ENCODE data around the gene DPM3.
"Not testable (repeated sequence)": the region's sequence is repeated elsewhere in the genome, so short reads cannot be mapped to it uniquely, and the experiment has no call there.

Gene DPM3

GRCh38 chr1:155172732-155173477 lies 32.6 kb upstream of the DPM3 start, which contains the start of gene KRTCAP2:
TSS of gene KRTCAP2 (minus strand) at chr1:155173304. CDS start at chr1:155173224, 80 bp downstream.
- Histone ChIP-seq H3K36me3 (ENCODE audit: control insufficient read depth, insufficient read depth, low read length) (no peaks in the 10 kb centered on the region), H3K9me3 (ENCODE audit: control insufficient read depth, low read length) (no peaks in the 10 kb centered on the region), H3K27me3 (ENCODE audit: control insufficient read depth, insufficient read depth, low read length) (peaks cover 4% of the 10 kb centered on the region), H3K9ac (ENCODE audit: low read length) (peak within 1 kb of the TSS; percentile 97), H3K4me1 (ENCODE audit: control insufficient read depth, insufficient read depth, low read length) (peaks cover 53% of the 10 kb centered on the region), H3K4me3 (ENCODE audit: low read length) (peak within 1 kb of the TSS; percentile 93)

GRCh38 chr1:155171836-155172731 lies 31.8 kb upstream of the DPM3 start:
- no peaks in the 10 kb centered on the region for H3K9me3 ChIP-seq (ENCODE audit: control insufficient read depth, low read length)
- peak overlapping the region; percentile 93 for H3K4me3 ChIP-seq (ENCODE audit: low read length)
- H3K4me1 ChIP-seq (ENCODE audit: control insufficient read depth, insufficient read depth, low read length): peaks cover 50% of the 10 kb centered on the region
- peaks cover 4% of the 10 kb centered on the region for H3K27me3 ChIP-seq (ENCODE audit: control insufficient read depth, insufficient read depth, low read length)
- H3K9ac ChIP-seq (ENCODE audit: low read length): peak overlapping the region; percentile 97
- no peaks in the 10 kb centered on the region for H3K36me3 ChIP-seq (ENCODE audit: control insufficient read depth, insufficient read depth, low read length)

- peaks cover 4% of the 10 kb centered on the region for H3K27me3 ChIP-seq (ENCODE audit: control insufficient read depth, insufficient read depth, low read length)
- H3K9ac ChIP-seq (ENCODE audit: low read length): no peak overlapping the region
- H3K4me1 ChIP-seq (ENCODE audit: control insufficient read depth, insufficient read depth, low read length): peaks cover 41% of the 10 kb centered on the region
- no peak overlapping the region for H3K4me3 ChIP-seq (ENCODE audit: low read length)
- H3K9me3 ChIP-seq (ENCODE audit: control insufficient read depth, low read length): no peaks in the 10 kb centered on the region
- no peaks in the 10 kb centered on the region for H3K36me3 ChIP-seq (ENCODE audit: control insufficient read depth, insufficient read depth, low read length)
These were observed 30.5 kb upstream of the DPM3 start for GRCh38 chr1:155170806-155171205.

- peaks cover 4% of the 10 kb centered on the region for H3K27me3 ChIP-seq (ENCODE audit: control insufficient read depth, insufficient read depth, low read length)
- H3K4me3 ChIP-seq (ENCODE audit: low read length): no peak overlapping the region
- H3K4me1 ChIP-seq (ENCODE audit: control insufficient read depth, insufficient read depth, low read length): peaks cover 35% of the 10 kb centered on the region
- H3K9me3 ChIP-seq (ENCODE audit: control insufficient read depth, low read length): no peaks in the 10 kb centered on the region
- no peaks in the 10 kb centered on the region for H3K36me3 ChIP-seq (ENCODE audit: control insufficient read depth, insufficient read depth, low read length)
- no peak overlapping the region for H3K9ac ChIP-seq (ENCODE audit: low read length)
These were observed 29.9 kb upstream of the DPM3 start for GRCh38 chr1:155170101-155170785.

- Histone ChIP-seq H3K27me3 (ENCODE audit: control insufficient read depth, insufficient read depth, low read length) (no peaks in the 10 kb centered on the region), H3K9me3 (ENCODE audit: control insufficient read depth, low read length) (no peaks in the 10 kb centered on the region), H3K36me3 (ENCODE audit: control insufficient read depth, insufficient read depth, low read length) (no peaks in the 10 kb centered on the region), H3K9ac (ENCODE audit: low read length) (no peak overlapping the region), H3K4me1 (ENCODE audit: control insufficient read depth, insufficient read depth, low read length) (peaks cover 28% of the 10 kb centered on the region), H3K4me3 (ENCODE audit: low read length) (no peak overlapping the region)
These were observed 29.2 kb upstream of the DPM3 start for GRCh38 chr1:155169541-155169940.

- peaks cover 19% of the 10 kb centered on the region for H3K4me1 ChIP-seq (ENCODE audit: control insufficient read depth, insufficient read depth, low read length)
- H3K27me3 ChIP-seq (ENCODE audit: control insufficient read depth, insufficient read depth, low read length): no peaks in the 10 kb centered on the region
- no peaks in the 10 kb centered on the region for H3K9me3 ChIP-seq (ENCODE audit: control insufficient read depth, low read length)
- no peak overlapping the region for H3K9ac ChIP-seq (ENCODE audit: low read length)
- no peaks in the 10 kb centered on the region for H3K36me3 ChIP-seq (ENCODE audit: control insufficient read depth, insufficient read depth, low read length)
- H3K4me3 ChIP-seq (ENCODE audit: low read length): no peak overlapping the region
These were observed 28.3 kb upstream of the DPM3 start for GRCh38 chr1:155168456-155169210.

GRCh38 chr1:155168105-155168445 lies 27.7 kb upstream of the DPM3 start:
- not testable (repeated sequence) for H3K36me3 ChIP-seq (ENCODE audit: control insufficient read depth, insufficient read depth, low read length); H3K9me3 ChIP-seq (ENCODE audit: control insufficient read depth, low read length); H3K27me3 ChIP-seq (ENCODE audit: control insufficient read depth, insufficient read depth, low read length); H3K4me3 ChIP-seq (ENCODE audit: low read length); H3K9ac ChIP-seq (ENCODE audit: low read length)
- H3K4me1 ChIP-seq (ENCODE audit: control insufficient read depth, insufficient read depth, low read length): peaks cover 14% of the 10 kb centered on the region

- Histone ChIP-seq H3K4me1 (ENCODE audit: control insufficient read depth, insufficient read depth, low read length) (peaks cover 12% of the 10 kb centered on the region), H3K9me3 (ENCODE audit: control insufficient read depth, low read length) (no peaks in the 10 kb centered on the region), H3K27me3 (ENCODE audit: control insufficient read depth, insufficient read depth, low read length) (no peaks in the 10 kb centered on the region), H3K9ac (ENCODE audit: low read length) (no peak overlapping the region), H3K4me3 (ENCODE audit: low read length) (no peak overlapping the region), H3K36me3 (ENCODE audit: control insufficient read depth, insufficient read depth, low read length) (no peaks in the 10 kb centered on the region)
These were observed 27.1 kb upstream of the DPM3 start for GRCh38 chr1:155167166-155168104.

- H3K4me3 ChIP-seq (ENCODE audit: low read length): no peak overlapping the region
- H3K9ac ChIP-seq (ENCODE audit: low read length): no peak overlapping the region
These were observed 26.3 kb upstream of the DPM3 start for GRCh38 chr1:155166471-155167165.

GRCh38 chr1:155166051-155166470 lies 25.7 kb upstream of the DPM3 start:
- Histone ChIP-seq H3K9ac (ENCODE audit: low read length) (no peak overlapping the region), H3K9me3 (ENCODE audit: control insufficient read depth, low read length) (no peaks in the 10 kb centered on the region), H3K36me3 (ENCODE audit: control insufficient read depth, insufficient read depth, low read length) (no peaks in the 10 kb centered on the region), H3K4me1 (ENCODE audit: control insufficient read depth, insufficient read depth, low read length) (peaks cover 8% of the 10 kb centered on the region), H3K4me3 (ENCODE audit: low read length) (no peak overlapping the region), H3K27me3 (ENCODE audit: control insufficient read depth, insufficient read depth, low read length) (no peaks in the 10 kb centered on the region)

More at GRCh38 chr1:155166471-155167165, 26.3 kb upstream of the DPM3 start:
- H3K9me3 ChIP-seq (ENCODE audit: control insufficient read depth, low read length): no peaks in the 10 kb centered on the region
- no peaks in the 10 kb centered on the region for H3K27me3 ChIP-seq (ENCODE audit: control insufficient read depth, insufficient read depth, low read length)
- H3K36me3 ChIP-seq (ENCODE audit: control insufficient read depth, insufficient read depth, low read length): no peaks in the 10 kb centered on the region
- H3K4me1 ChIP-seq (ENCODE audit: control insufficient read depth, insufficient read depth, low read length): peaks cover 8% of the 10 kb centered on the region
